Left ventricle myocardium superior (tissue), 1 donor: ENCODE data around the gene TBC1D1. TPM values are rescaled to one million over a fixed set of nuclear protein-coding genes. Genes with fewer than 3 reads are reported as not detected.

Experiments
- ATAC-seq: fragments of 200-7000 bp; cut with Tn5 transposase; one replicate; pipeline ENCODE4 v1.9.1; 2020; ENCODE audit warnings: mild to moderate bottlenecking, moderate library complexity
- DNase-seq: peaks from one replicate; pipeline ENCODE4 v3.0.0-alpha.2; 2020
- intact Hi-C: fragments of 100-400 bp; cut with micrococcal nuclease; formaldehyde crosslinking; loops from one replicate; pipeline ENCODE4 v1.11.0; 2022
- total RNA-seq: library from RNA; stranded (reverse); fragmentation: NEBNext Ultra II Directional; extraction: Animal tissue kit (Norgen Biotek cat#: 25700); gene quantifications from one replicate; pipeline ENCODE4 v1.2.1, GENCODE V29; 2021
- donor health status: DM: no; HTN: yes; CAD: no; lungs with severe emphysema.

TBC1D1 gene
- total RNA-seq, 1 donor from 2014 or later: 118 TPM

- intact Hi-C loops: no loop called here
- no peak for DNase-seq
- no peak for ATAC-seq
Measured at GRCh38 chr4:38021751-38022150, 130.9 kb downstream of the TBC1D1 start.

GRCh38 chr4:38023347-38024205, 132.7 kb downstream of the TBC1D1 start:
- intact Hi-C loops: no loop called here
- ATAC-seq (peak; percentile 39), DNase-seq (no peak)

GRCh38 chr4:38024206-38024509, 133.3 kb downstream of the TBC1D1 start:
- no peak for ATAC-seq
- intact Hi-C loops: no loop called here
- no peak for DNase-seq

DNA sequence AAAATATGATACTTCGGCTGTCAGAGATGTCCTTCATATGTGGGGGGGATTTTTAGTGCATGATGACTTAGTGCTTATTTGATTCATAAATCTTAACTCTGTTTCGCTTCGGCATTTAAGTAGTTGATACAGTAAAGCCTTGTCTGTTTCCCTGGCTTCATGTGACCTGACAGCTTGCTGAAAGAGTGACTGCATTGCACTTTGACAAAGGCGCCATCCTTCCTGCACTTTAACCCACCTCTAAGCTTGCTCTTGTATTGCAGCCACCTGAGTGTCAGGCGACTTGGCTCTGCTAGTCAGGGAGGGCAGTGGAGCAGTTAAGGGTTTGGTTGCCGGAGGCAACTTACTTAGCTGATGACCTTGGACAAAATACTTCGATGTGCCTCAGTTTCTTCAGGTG, 134.8 kb downstream of the TBC1D1 start:
- peak; percentile 47 for ATAC-seq
- no peak for DNase-seq
- intact Hi-C loops: no loop called here

DNA sequence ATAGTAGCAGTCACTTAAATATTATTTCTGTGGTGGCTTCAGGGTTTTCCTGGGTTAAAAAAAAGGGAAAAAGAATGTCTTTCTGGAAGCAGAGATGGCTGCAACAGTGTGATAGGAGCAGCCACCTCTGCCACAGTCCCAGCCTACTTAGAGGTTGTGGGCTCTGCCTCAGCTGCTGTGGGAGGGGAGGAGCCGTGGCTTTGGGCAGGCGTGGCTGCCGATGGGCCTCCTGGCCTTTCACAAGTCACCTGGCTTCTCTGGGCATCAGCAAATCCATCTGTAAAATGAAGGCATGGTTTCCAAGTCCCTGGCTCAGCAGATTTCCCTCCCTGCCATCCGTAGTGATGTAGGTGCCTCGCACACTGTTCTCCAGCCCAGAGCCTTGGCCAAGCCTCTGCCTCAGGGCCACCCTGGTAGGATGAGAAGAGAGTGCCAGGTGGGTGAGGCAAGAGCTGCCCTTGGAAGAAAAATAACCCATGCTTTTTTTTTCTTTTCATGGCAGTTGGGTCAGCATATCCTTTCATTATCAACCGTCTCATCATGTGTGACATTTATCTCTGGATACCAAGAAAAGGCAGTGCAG, 135.4 kb downstream of the TBC1D1 start:
- no peak for DNase-seq
- peak; percentile 37 for ATAC-seq
- intact Hi-C loops: no loop called here

DNA sequence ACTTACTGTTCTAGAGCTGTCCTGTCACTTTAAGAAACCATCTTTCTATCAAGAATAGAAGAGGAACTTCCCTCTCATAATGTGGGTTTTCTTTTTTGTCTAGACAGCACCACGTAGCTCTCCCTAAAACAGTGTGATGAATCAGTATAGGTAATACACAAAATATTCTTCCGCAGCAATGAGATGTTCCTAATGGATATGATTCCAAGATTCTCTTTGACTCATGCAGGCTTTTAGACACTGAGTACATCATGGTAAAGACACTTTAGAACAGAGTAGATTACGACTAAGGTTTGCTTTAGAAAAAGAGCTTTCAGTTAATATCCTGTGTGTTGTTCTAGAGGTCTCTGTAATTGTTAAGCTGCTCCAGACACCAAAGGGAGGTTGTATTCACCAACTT, 139.1 kb downstream of the TBC1D1 start:
- intact Hi-C loops: loop anchor here (10.0 kb wide), 1 partner anchor 145 kb away; no protein-coding TSS in a partner anchor
- ATAC-seq: no peak
- DNase-seq: no peak

DNA sequence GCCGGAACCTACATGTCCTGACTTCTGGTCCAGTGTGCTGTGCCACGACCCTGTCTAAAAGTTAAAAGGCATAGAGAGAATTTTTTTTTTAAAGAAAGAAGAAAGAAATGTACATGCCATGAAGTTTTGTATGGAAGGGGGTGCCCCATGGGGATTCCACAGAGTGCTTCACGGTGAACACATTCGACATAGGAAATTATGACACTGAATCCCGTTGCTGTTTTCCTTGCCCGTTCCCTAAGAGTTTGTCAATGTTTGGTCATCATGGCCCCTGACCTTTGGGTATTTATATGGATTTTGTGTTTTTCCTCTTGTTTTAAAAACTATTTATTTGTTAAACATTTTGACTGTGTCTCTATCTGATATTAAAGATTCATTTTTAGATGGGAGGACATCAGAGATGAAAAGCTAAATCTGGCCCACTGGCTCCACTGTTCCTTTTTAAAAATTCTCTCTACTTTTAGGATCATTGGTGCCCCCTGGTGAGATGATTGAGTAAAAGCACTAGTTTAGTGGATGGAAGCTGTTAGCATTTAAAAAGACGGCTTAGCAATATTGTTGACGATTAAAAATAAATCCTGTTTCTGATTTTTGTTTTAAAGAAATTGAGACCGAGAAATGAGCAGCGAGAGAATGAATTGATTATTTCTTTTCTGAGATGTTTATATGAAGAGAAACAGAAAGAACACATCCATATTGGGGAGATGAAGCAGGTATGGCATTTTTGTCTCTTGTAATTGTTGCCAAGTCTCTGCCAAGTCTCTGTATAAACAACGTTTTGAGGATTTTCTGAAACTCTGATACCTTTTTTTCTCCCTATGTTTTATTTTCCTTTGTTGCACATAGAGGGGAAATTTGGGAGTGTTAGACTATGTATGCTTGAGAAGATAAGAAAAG, 144.3 kb downstream of the TBC1D1 start:
- ATAC-seq (peak; percentile 68), DNase-seq (no peak)
- intact Hi-C loops: loop anchor here (10.0 kb wide), 1 partner anchor 150 kb away; no protein-coding TSS in a partner anchor

- intact Hi-C loops: loop anchor here (2.0 to 10.0 kb wide), 2 partner anchors 152 to 234 kb away; no protein-coding TSS in a partner anchor
- peak; percentile 26 for ATAC-seq
- DNase-seq: no peak
Measured at GRCh38 chr4:38036548-38036947, 145.7 kb downstream of the TBC1D1 start.

DNA sequence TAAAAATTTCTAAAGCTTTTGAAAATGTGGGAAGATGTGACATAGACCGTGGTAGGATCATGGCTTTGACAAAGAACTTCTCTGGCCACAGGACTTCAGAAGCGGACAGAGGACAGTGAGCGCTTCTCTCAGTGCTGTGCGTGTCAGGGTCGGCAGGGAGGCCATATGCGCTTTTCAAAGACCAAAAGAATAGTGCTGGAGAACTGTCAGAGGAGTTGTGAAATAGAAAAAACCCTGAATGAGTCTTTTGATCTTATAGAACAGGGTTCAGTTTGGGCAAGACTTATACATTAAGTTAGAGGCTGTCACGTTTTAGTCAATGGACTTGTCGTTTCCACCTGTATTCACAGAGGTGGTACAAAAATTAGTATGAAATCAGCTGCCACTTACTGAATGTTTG, 146.7 kb downstream of the TBC1D1 start:
- intact Hi-C loops: loop anchor here (2.0 to 10.0 kb wide), 2 partner anchors 153 to 235 kb away; no protein-coding TSS in a partner anchor
- DNase-seq (no peak), ATAC-seq (no peak)

GRCh38 chr4:38040619-38041018, 149.7 kb downstream of the TBC1D1 start:
- DNase-seq: no peak
- intact Hi-C loops: no loop called here
- ATAC-seq: no peak

DNA sequence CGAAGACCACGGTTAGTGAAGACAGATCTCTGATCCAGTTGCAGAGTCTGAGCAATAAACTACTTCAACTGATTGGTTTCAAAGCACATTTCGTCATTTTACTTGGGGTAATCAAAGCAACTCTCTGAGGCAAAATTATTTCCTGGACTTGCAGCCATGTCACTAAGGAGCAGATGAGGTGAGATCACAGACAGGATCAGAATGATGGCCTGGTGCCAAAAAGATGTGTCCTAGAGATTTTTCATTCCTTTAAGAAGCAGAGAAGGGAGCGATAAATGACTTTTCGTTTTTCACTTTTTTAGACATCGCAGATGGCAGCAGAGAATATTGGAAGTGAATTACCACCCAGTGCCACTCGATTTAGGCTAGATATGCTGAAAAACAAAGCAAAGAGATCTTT, 153.2 kb downstream of the TBC1D1 start:
- DNase-seq: no peak
- intact Hi-C loops: no loop called here
- no peak for ATAC-seq

DNA sequence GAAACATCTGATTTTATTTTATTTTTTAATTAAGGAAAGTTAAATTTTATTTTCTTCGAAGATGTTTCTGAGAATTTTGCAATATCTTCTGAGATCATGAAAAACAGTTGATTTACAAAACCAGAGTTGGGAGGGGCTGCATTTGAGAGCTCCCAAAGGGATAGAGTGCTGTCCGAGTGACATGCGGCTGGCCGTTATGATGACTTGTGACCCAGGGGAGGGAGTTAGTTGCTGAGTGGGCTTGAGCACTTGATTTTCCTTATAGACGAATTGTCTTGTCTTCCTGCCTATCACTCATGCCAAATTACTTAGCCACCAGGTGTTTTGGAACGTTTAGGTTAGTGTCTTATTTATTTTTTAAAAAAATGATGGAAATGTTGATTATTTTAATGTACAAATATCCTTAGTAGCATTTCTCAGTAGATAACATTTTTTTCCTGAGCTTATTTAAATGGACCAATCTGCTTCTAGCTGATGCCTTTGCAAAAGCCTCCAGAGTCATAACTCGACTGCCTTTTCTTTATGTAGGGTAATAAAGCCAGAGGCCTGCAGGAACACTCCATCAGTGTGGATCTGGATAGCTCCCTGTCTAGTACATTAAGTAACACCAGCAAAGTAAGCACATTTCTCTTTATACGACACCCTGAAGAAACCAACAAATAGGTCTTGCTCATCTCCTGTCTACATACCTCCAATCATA, 154.6 kb downstream of the TBC1D1 start:
- intact Hi-C loops: no loop called here
- DNase-seq: no peak
- ATAC-seq: no peak

GRCh38 chr4:38046727-38047489, 156.0 kb downstream of the TBC1D1 start:
- intact Hi-C loops: no loop called here
- DNase-seq (no peak), ATAC-seq (no peak)

GRCh38 chr4:38049545-38050170, 158.8 kb downstream of the TBC1D1 start:
- ATAC-seq (no peak), DNase-seq (no peak)
- intact Hi-C loops: no loop called here

GRCh38 chr4:38050560-38051350, 159.9 kb downstream of the TBC1D1 start:
- ATAC-seq (peak; percentile 61), DNase-seq (no peak)
- intact Hi-C loops: no loop called here

GRCh38 chr4:38055566-38055965, 164.7 kb downstream of the TBC1D1 start:
- ATAC-seq: peak; percentile 34
- no peak for DNase-seq
- intact Hi-C loops: no loop called here

DNA sequence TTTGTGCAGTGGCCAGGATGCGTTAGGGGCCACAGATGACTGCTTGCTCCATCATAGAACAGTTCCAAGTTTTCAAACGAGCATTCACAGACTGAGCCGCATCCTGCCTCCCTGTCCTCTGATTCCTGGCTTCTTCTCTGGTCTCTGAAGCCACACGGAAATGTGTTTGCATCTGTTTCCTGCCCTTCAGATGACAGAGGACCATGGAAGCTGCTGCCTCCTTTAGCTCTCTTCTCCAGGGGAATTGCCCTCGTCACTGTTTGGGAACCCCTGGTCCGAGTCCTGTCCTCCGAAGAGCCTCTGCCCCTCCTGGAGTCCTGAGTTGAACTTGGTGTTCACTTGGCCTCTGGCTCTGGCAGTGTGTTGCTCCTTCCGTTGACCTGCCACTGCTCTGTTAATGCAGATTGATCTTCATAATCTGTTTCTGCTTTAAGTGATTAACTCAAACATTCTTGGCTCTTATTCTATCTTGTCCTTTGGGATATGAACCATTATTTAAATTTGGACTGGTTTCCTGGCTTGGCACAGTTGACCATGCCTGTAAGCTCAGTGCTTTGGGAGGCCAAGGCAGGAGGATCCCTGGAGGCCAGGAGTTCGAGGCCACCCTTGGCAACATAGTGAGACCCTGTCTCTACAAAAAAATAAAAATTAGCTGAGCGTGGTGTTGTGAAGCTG, 165.3 kb downstream of the TBC1D1 start:
- DNase-seq (no peak), ATAC-seq (peak; percentile 53)
- intact Hi-C loops: no loop called here
